PC-9 (cell line): ENCODE data around the gene SNX19. TPM values are rescaled to one million over a fixed set of nuclear protein-coding genes. Genes with fewer than 3 reads are reported as not detected.

Source experiments
- BruUV-seq: library from RNA; stranded (reverse); fragments of 400-500 nt; replicated peaks from 2 replicates; lab custom pipeline; 2021; lab: Mats Ljungman, UMichigan
- CTCF ChIA-PET: fragments of 300-600 bp; sonication (Branson Sonifier 250); formaldehyde crosslinking; loops from one replicate; lab custom pipeline; 2022; ENCODE audit warnings: antibody characterized with exemption; lab: Charles Lee
- POLR2A ChIA-PET: fragments of 300-600 bp; sonication (Branson Sonifier 250); formaldehyde crosslinking; loops from one replicate; lab custom pipeline; 2022; ENCODE audit warnings: antibody characterized with exemption; ENCODE audit not compliant: unreplicated experiment; lab: Charles Lee
- DNase-seq, 2 experiments: peaks; one replicate each; pipeline versions ENCODE4 v3.0.0 to v3.0.0-alpha.2; 2015 to 2022; ENCODE audit warnings: mixed read lengths in 1 of 2
- H2AFZ ChIP-seq: fragments of 200-600 bp; sonication (generic); 2 replicates; pipeline ENCODE4 v1.8.1; 2017; ENCODE audit warnings: antibody characterized with exemption
- H3F3A ChIP-seq: fragments of 200-600 bp; sonication (generic); 2 replicates; pipeline ENCODE4 v1.8.1; 2017; ENCODE audit warnings: antibody characterized with exemption, mild to moderate bottlenecking, low read depth; ENCODE audit not compliant: insufficient read depth
- H3K27ac ChIP-seq: fragments of 200-600 bp; sonication (generic); 2 replicates; pipeline ENCODE4 v1.6.1; 2016; ENCODE audit warnings: mixed run types
- H3K27me3 ChIP-seq: fragments of 200-600 bp; sonication (generic); 2 replicates; pipeline ENCODE4 v1.6.1; 2016; ENCODE audit warnings: low read depth, mixed run types; ENCODE audit not compliant: insufficient read depth
- H3K36me3 ChIP-seq: fragments of 200-600 bp; sonication (generic); 2 replicates; pipeline ENCODE4 v1.6.1; 2016; ENCODE audit warnings: low read depth, mixed run types
- H3K4me1 ChIP-seq: fragments of 200-600 bp; sonication (generic); replicated peaks from 2 replicates; pipeline ENCODE4 v1.6.1; 2016; ENCODE audit warnings: mixed run types; ENCODE audit not compliant: insufficient read depth
- H3K4me2 ChIP-seq: fragments of 200-600 bp; sonication (generic); 2 replicates; pipeline ENCODE4 v1.6.1; 2017; ENCODE audit warnings: mixed run types
- H3K4me3 ChIP-seq: fragments of 200-600 bp; sonication (generic); 2 replicates; pipeline ENCODE4 v1.6.1; 2016; ENCODE audit warnings: mixed run types
- H3K79me2 ChIP-seq: fragments of 200-600 bp; sonication (generic); 2 replicates; pipeline ENCODE4 v1.6.1; 2017; ENCODE audit warnings: low read depth, mixed run types
- H3K9me2 ChIP-seq: fragments of 200-600 bp; sonication (generic); 2 replicates; pipeline ENCODE4 v1.8.1; 2017; ENCODE audit warnings: mild to moderate bottlenecking; ENCODE audit not compliant: insufficient read depth
- H3K9me3 ChIP-seq: fragments of 200-600 bp; sonication (generic); 2 replicates; pipeline ENCODE4 v1.8.1; 2016; ENCODE audit warnings: low read depth; ENCODE audit not compliant: insufficient read depth
- H4K20me1 ChIP-seq: fragments of 200-600 bp; sonication (generic); 2 replicates; pipeline ENCODE4 v1.8.1; 2017; ENCODE audit not compliant: insufficient read depth
- CTCF ChIP-seq: fragments of 200-600 bp; sonication (generic); conservative IDR thresholded peaks from 2 replicates; pipeline ENCODE4 v1.6.1; 2017; ENCODE audit warnings: mixed run types, antibody characterized with exemption, mild to moderate bottlenecking, moderate library complexity
- EZH2 ChIP-seq: fragments of 200-600 bp; sonication (generic); IDR thresholded peaks from 2 replicates; pipeline ENCODE4 v1.8.0; 2017; ENCODE audit warnings: antibody characterized with exemption, low read depth
- intact Hi-C: fragments of 100-400 bp; cut with micrococcal nuclease; formaldehyde crosslinking; loops from one replicate; pipeline ENCODE4 v1.10.0; 2022; ENCODE audit not compliant: unreplicated experiment
- total RNA-seq: library from RNA; stranded (reverse); gene quantifications from 2 replicates; pipeline ENCODE4 v1.2.3, GENCODE V29; 2021

The SNX19 gene
- total RNA-seq, 1 experiment from 2014 or later, result 43.5 TPM

GRCh38 chr11:130881475-130882137, 34.7 kb downstream of the SNX19 start:
- CTCF ChIA-PET, result interaction anchor here (0.6 kb wide), 1 partner anchor 447 kb away, joined by 7 read pairs; no protein-coding TSS in a partner anchor
- BruUV-seq, result no TSS peak
- H3K9me3 ChIP-seq, result no peaks in the 10 kb centered on the region
- H3K79me2 ChIP-seq, result no peaks in the 10 kb centered on the region
- no peak for TF ChIP-seq CTCF
- TF ChIP-seq EZH2, result no peak
- H3K27ac ChIP-seq, result no peak overlapping the region
- POLR2A ChIA-PET, result interaction anchor here (0.7 kb wide), 1 partner anchor 16 kb away, joined by 3 read pairs; no protein-coding TSS in a partner anchor
- H2AFZ ChIP-seq, result no peak overlapping the region
- intact Hi-C loops, result no loop called here
- H3K4me1 ChIP-seq, result no peaks in the 10 kb centered on the region
- H4K20me1 ChIP-seq, result no peaks in the 10 kb centered on the region; the same call in 1 of the 2 replicates
- H3K36me3 ChIP-seq, result peaks cover 5% of the 10 kb centered on the region
- H3F3A ChIP-seq, result no peaks in the 10 kb centered on the region
- H3K9me2 ChIP-seq, result no peaks in the 10 kb centered on the region
- no peak for DNase-seq
- no peaks in the 10 kb centered on the region for H3K27me3 ChIP-seq
- no peak overlapping the region for H3K4me3 ChIP-seq
- no peak overlapping the region for H3K4me2 ChIP-seq

GRCh38 chr11:130879836-130880235, 36.4 kb downstream of the SNX19 start:
- BruUV-seq, result no TSS peak

More at GRCh38 chr11:130879836-130880235, 36.4 kb downstream of the SNX19 start:
- H3K4me2 ChIP-seq, result no peak overlapping the region
- no peak for TF ChIP-seq EZH2
- no peak for TF ChIP-seq CTCF
- peaks cover 5% of the 10 kb centered on the region for H3K36me3 ChIP-seq
- no peak overlapping the region for H3K27ac ChIP-seq
- H2AFZ ChIP-seq, result no peak overlapping the region
- H3K9me2 ChIP-seq, result no peaks in the 10 kb centered on the region
- intact Hi-C loops, result no loop called here
- H4K20me1 ChIP-seq, result no peaks in the 10 kb centered on the region; the same call in 1 of the 2 replicates
- no peaks in the 10 kb centered on the region for H3K4me1 ChIP-seq
- no peaks in the 10 kb centered on the region for H3K79me2 ChIP-seq
- CTCF ChIA-PET, result interaction anchor here (1.4 kb wide), 1 partner anchor 445 kb away, joined by 3 read pairs; no protein-coding TSS in a partner anchor
- H3K27me3 ChIP-seq, result no peaks in the 10 kb centered on the region
- no peak overlapping the region for H3K4me3 ChIP-seq
- no peaks in the 10 kb centered on the region for H3K9me3 ChIP-seq
- H3F3A ChIP-seq, result no peaks in the 10 kb centered on the region
- DNase-seq, result no peak
- POLR2A ChIA-PET, result no interaction called here
